Neuronal stem cell (in vitro differentiated cells): ENCODE data around the gene MAP4.

Source experiments
- DNase-seq: peaks from one replicate; pipeline ENCODE4 v3.0.0-alpha.2; 2013; ENCODE audit warnings: low spot score
- H2AFZ ChIP-seq: one replicate; pipeline ENCODE4 v1.6.1; 2013; ENCODE audit warnings: mild to moderate bottlenecking, low read length, inconsistent platforms
- H2AK5ac ChIP-seq: 2 replicates; pipeline ENCODE4 v1.6.1; 2013; ENCODE audit warnings: low read depth, mild to moderate bottlenecking, inconsistent platforms, low read length, moderate library complexity, mixed read lengths
- H2BK120ac ChIP-seq: 2 replicates; pipeline ENCODE4 v1.6.1; 2013; ENCODE audit warnings: low read depth, mild to moderate bottlenecking, inconsistent platforms, low read length, moderate library complexity, mixed read lengths
- H2BK12ac ChIP-seq: one replicate; pipeline ENCODE4 v1.6.1; 2013; ENCODE audit warnings: low read length, inconsistent platforms
- H2BK15ac ChIP-seq: 2 replicates; pipeline ENCODE4 v1.6.1; 2013; ENCODE audit warnings: mild to moderate bottlenecking, low read length, inconsistent platforms, mixed read lengths
- H2BK5ac ChIP-seq: one replicate; pipeline ENCODE4 v1.6.1; 2013; ENCODE audit warnings: inconsistent platforms, mild to moderate bottlenecking, low read length, moderate library complexity
- H3K14ac ChIP-seq: one replicate; pipeline ENCODE4 v1.6.1; 2013; ENCODE audit warnings: low read length, inconsistent platforms
- H3K18ac ChIP-seq: 2 replicates; pipeline ENCODE4 v1.6.1; 2013; ENCODE audit warnings: low read length, inconsistent platforms
- H3K23ac ChIP-seq: 2 replicates; pipeline ENCODE4 v1.6.1; 2013; ENCODE audit warnings: low read depth, mild to moderate bottlenecking, mixed read lengths, low read length, inconsistent platforms; ENCODE audit not compliant: poor library complexity
- H3K27ac ChIP-seq: replicated peaks from 3 replicates; pipeline ENCODE4 v1.5.1; 2013; ENCODE audit warnings: low read length, inconsistent platforms
- H3K27me3 ChIP-seq, 3 experiments: 2 replicates each; pipeline ENCODE4 v1.6.1; 2013; ENCODE audit warnings: low read length in 3 of 3, mild to moderate bottlenecking in 2 of 3, inconsistent platforms in 1 of 3, low read depth in 1 of 3, mixed read lengths in 1 of 3, moderate library complexity in 1 of 3; ENCODE audit not compliant: control insufficient read depth in 3 of 3, insufficient read depth in 3 of 3
- H3K36me3 ChIP-seq, 2 donors: replicated peaks in 1 of 2; 2 replicates each; pipeline ENCODE4 v1.6.1; 2013; ENCODE audit warnings: low read length in 2 of 2; ENCODE audit not compliant: control insufficient read depth in 2 of 2, insufficient read depth in 2 of 2
- H3K4ac ChIP-seq: 2 replicates; pipeline ENCODE4 v1.6.1; 2013; ENCODE audit warnings: inconsistent platforms, mild to moderate bottlenecking, low read length, moderate library complexity
- H3K4me1 ChIP-seq, 2 donors: 1 replicate in 1 of 2; 2 replicates in 1 of 2; pipeline ENCODE4 v1.6.1; 2013; ENCODE audit warnings: low read length in 2 of 2, low read depth in 1 of 2; ENCODE audit not compliant: control insufficient read depth in 2 of 2, insufficient read depth in 1 of 2
- H3K4me2 ChIP-seq: one replicate; pipeline ENCODE4 v1.6.1; 2013; ENCODE audit warnings: mild to moderate bottlenecking, low read length, inconsistent platforms; ENCODE audit not compliant: insufficient read depth, poor library complexity, severe bottlenecking
- H3K4me3 ChIP-seq, 2 donors: 2 replicates each; pipeline ENCODE4 v1.5.1; 2013; ENCODE audit warnings: low read length in 2 of 2, mild to moderate bottlenecking in 2 of 2, inconsistent platforms in 1 of 2, moderate library complexity in 1 of 2
- H3K79me1 ChIP-seq: one replicate; pipeline ENCODE4 v1.6.1; 2013; ENCODE audit warnings: low read depth, mild to moderate bottlenecking, inconsistent platforms, low read length, moderate library complexity
- H3K9ac ChIP-seq: one replicate; pipeline ENCODE4 v1.6.1; 2013; ENCODE audit warnings: mild to moderate bottlenecking, low read depth, low read length, inconsistent platforms; ENCODE audit not compliant: poor library complexity
- H3K9me3 ChIP-seq, 2 donors: replicated peaks in 1 of 2; 2 replicates each; pipeline versions ENCODE3 to v1.6.1; 2013; ENCODE audit warnings: low read length in 2 of 2, mild to moderate bottlenecking in 2 of 2, inconsistent platforms in 1 of 2, low read depth in 1 of 2, mixed read lengths in 1 of 2, moderate library complexity in 1 of 2; ENCODE audit not compliant: control insufficient read depth in 2 of 2, insufficient read depth in 1 of 2
- H4K8ac ChIP-seq: one replicate; pipeline ENCODE4 v1.6.1; 2013; ENCODE audit warnings: low read depth, mild to moderate bottlenecking, inconsistent platforms, low read length, moderate library complexity
- H4K91ac ChIP-seq: one replicate; pipeline ENCODE4 v1.6.1; 2013; ENCODE audit warnings: low read length, low read depth, mild to moderate bottlenecking, inconsistent platforms; ENCODE audit not compliant: poor library complexity
- WGBS, 2 donors: extraction: QIAGEN DNeasy Blood & Tissue Kit; methylation state at CpG; one replicate each; pipeline ENCODE4 v1.1.7; 2013; ENCODE audit warnings: missing lambda C conversion rate in 2 of 2, mixed read lengths in 1 of 2; ENCODE audit not compliant: insufficient read length in 2 of 2, insufficient replicate concordance in 1 of 2; ENCODE audit errors: extremely low coverage in 2 of 2; 5-methylcytosine and 5-hydroxymethylcytosine counted together

Gene MAP4

DNA sequence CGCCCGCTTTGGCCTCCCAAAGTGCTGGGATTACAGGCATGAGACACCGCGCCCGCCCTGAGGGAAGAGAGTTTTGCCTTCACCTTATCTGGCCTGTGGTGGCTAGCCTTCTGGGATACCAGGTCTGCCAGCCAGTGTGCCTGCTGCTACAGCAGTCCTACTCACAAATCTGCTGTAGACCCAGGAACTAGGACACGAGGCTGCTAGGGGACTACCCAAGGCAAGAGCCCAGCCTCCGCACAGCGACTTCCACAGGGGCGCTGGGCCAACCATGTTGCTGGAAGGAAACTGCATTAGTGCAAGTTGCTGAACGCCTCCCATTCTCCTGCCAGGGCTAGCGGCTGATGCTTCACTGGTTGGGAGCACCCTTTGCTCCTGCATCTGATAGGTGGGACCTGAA lies 159.5 kb downstream of the MAP4 start:
- Histone ChIP-seq H3K9ac (no peak overlapping the region), H3K9me3 (no peaks in the 10 kb centered on the region), H3K27me3 (no peaks in the 10 kb centered on the region), H3K79me1 (peaks cover 4% of the 10 kb centered on the region), H2BK15ac (no peak overlapping the region), H2BK12ac (no peak overlapping the region), H3K27ac (no peak overlapping the region), H2BK120ac (no peak overlapping the region), H3K23ac (no peak overlapping the region), H3K4me1 (no peaks in the 10 kb centered on the region), H2AFZ (no peak overlapping the region), H4K8ac (no peak overlapping the region), H3K4me3 (no peak overlapping the region), H3K14ac (no peak overlapping the region), H3K4ac (no peak overlapping the region), H2BK5ac (no peak overlapping the region), H4K91ac (no peak overlapping the region), H2AK5ac (no peak overlapping the region), H3K36me3 (peaks cover 37 to 88% of the 10 kb centered on the region in 2 donors), H3K4me2 (no peak overlapping the region), H3K18ac (no peak overlapping the region)
- no peak for DNase-seq
- no CpG with 5 or more reads among the region's 11 CpGs for whole genome bisulfite sequencing, 2 donors

DNA sequence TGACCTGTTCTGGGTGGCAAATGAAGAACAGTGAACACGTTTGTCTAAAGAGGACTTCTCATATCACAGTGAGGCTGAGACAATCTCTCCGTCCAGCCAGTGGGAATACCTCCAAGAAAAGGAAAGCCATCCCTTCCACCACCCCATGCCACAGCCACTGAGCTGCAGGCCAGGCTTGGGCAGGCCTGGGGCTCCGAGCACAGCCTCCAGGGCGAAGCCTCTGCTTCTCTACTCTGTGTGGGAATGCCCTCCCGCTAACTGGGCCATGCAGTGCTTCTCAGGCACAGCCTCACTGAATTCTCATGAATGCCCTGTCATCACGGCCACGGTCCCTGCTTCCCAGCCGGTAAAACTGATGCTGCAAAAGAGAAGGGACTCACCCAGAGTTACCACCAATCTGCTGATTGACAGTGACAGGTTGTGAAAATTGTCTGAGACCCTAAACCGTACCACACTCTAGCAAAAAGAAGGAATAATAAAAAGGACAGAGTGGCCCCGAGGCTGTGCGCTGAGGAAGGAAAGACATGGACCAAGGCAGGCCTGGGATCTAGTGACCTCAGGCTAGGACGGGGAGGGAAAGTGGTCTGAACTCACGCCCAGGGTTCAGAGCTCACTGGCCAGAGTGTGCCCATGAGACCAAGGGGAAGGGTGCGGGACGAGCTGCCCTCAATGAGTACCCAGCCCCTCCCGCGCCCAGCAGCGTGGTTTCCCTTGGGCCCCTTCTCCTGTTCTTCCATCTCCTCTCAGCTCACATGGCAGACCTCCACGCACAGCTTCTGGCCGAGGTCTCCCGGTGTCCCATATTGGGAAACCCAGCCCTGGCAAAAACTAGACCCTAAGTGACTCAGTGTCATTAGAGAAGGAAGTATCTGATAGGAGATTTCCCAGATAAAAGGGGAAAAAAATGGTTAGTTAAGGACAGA lies 160.5 kb downstream of the MAP4 start:
- no peak overlapping the region for H2BK15ac ChIP-seq
- no peak overlapping the region for H3K9ac ChIP-seq
- no peak for DNase-seq
- no peak overlapping the region for H3K4me3 ChIP-seq
- H2BK12ac ChIP-seq: no peak overlapping the region
- H4K91ac ChIP-seq: no peak overlapping the region
- H4K8ac ChIP-seq: no peak overlapping the region
- H2AFZ ChIP-seq: no peak overlapping the region
- H2BK120ac ChIP-seq: no peak overlapping the region
- H2AK5ac ChIP-seq: no peak overlapping the region
- no peaks in the 10 kb centered on the region for H3K9me3 ChIP-seq
- H3K4me1 ChIP-seq: no peaks in the 10 kb centered on the region
- H3K18ac ChIP-seq: no peak overlapping the region
- H3K4me2 ChIP-seq: no peak overlapping the region
- H3K36me3 ChIP-seq: peaks cover 44 to 93% of the 10 kb centered on the region in 2 donors
- peaks cover 4% of the 10 kb centered on the region for H3K79me1 ChIP-seq
- H2BK5ac ChIP-seq: no peak overlapping the region
- H3K23ac ChIP-seq: peak overlapping the region; percentile 46
- no peaks in the 10 kb centered on the region for H3K27me3 ChIP-seq
- no peak overlapping the region for H3K27ac ChIP-seq
- WGBS, 2 donors: no CpG with 5 or more reads among the region's 21 CpGs
- no peak overlapping the region for H3K14ac ChIP-seq
- H3K4ac ChIP-seq: no peak overlapping the region

DNA sequence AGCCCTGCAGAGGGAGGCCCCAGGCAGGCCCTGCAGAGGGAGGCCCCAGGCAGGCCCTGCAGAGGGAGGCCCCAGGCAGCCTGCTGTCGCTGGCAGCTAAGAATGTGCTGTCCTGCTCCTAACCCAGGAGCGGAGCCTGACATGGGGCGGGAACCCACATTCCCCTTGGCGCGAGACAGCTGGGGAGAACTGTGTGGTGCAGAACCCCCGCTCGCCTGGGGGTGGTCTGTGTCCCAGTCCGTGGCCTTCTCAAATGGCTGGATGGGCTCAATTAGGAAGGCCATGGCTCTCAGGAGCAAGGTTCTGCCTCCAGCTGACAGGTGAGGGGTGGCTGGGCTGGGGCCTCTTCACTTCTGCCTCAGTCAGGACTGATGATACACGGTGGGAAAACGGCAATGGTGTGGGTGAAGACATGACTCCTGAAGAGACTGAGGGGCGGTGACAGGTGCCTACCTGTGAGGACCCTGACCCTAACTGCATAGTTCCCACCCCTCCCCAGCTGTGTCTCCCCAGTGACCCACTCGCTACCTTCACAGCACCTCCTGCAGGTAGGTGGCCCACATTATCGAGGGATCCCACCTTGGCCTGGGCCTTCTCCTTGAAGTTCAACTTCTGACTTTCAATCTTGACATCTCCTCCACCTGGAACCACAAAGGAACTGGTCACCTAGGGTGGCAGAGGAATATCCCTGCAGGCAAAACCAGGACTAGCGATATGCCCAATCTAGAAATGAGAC lies 161.3 kb downstream of the MAP4 start:
- peaks cover 47 to 94% of the 10 kb centered on the region in 2 donors for H3K36me3 ChIP-seq
- H3K4ac ChIP-seq: no peak overlapping the region
- no peak overlapping the region for H2BK12ac ChIP-seq
- H2BK5ac ChIP-seq: no peak overlapping the region
- no peaks in the 10 kb centered on the region for H3K27me3 ChIP-seq
- H3K27ac ChIP-seq: no peak overlapping the region
- H2BK15ac ChIP-seq: no peak overlapping the region
- no peak overlapping the region for H2BK120ac ChIP-seq
- no peak overlapping the region for H2AK5ac ChIP-seq
- no peaks in the 10 kb centered on the region for H3K4me1 ChIP-seq
- no peak overlapping the region for H4K8ac ChIP-seq
- no peak overlapping the region for H4K91ac ChIP-seq
- WGBS, 2 donors: no CpG with 5 or more reads among the region's 14 CpGs
- H3K9ac ChIP-seq: no peak overlapping the region
- no peak overlapping the region for H3K14ac ChIP-seq
- DNase-seq: no peak
- H3K9me3 ChIP-seq: no peaks in the 10 kb centered on the region
- no peak overlapping the region for H3K4me3 ChIP-seq
- no peak overlapping the region for H2AFZ ChIP-seq
- no peak overlapping the region for H3K4me2 ChIP-seq
- no peak overlapping the region for H3K23ac ChIP-seq
- no peak overlapping the region for H3K18ac ChIP-seq
- peaks cover 4% of the 10 kb centered on the region for H3K79me1 ChIP-seq

DNA sequence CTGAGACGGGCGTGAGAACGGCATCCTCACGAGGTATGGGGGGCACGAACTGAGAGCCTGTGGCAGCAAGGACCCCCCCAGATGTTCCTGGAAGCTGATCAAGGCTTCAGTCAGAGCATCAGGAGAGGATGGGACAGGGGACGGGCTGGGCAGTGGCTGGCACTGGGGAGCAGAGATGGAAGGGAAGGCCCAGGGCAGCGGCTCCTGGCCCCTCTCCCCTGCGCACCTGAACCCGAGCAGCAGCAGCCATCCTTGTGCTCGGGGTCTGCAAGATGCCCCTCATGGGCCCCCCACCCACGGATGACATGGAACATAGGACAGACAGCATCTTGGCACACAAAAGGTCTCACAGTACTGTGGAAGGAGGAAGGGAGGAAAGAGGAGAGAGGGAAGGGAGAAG lies 161.9 kb downstream of the MAP4 start:
- H3K4me1 ChIP-seq: no peaks in the 10 kb centered on the region
- no peaks in the 10 kb centered on the region for H3K27me3 ChIP-seq
- WGBS, 2 donors: no CpG with 5 or more reads among the region's 11 CpGs
- no peak overlapping the region for H2AFZ ChIP-seq
- no peak for DNase-seq
- H2BK5ac ChIP-seq: no peak overlapping the region
- H3K27ac ChIP-seq: no peak overlapping the region
- no peak overlapping the region for H3K14ac ChIP-seq
- H4K91ac ChIP-seq: no peak overlapping the region
- H3K4me2 ChIP-seq: no peak overlapping the region
- peaks cover 4% of the 10 kb centered on the region for H3K79me1 ChIP-seq
- no peak overlapping the region for H2AK5ac ChIP-seq
- H3K9me3 ChIP-seq: no peaks in the 10 kb centered on the region
- no peak overlapping the region for H2BK12ac ChIP-seq
- no peak overlapping the region for H2BK120ac ChIP-seq
- H3K18ac ChIP-seq: no peak overlapping the region
- no peak overlapping the region for H3K4ac ChIP-seq
- H4K8ac ChIP-seq: no peak overlapping the region
- H3K36me3 ChIP-seq: peaks cover 52 to 94% of the 10 kb centered on the region in 2 donors
- no peak overlapping the region for H2BK15ac ChIP-seq
- H3K9ac ChIP-seq: no peak overlapping the region
- no peak overlapping the region for H3K23ac ChIP-seq
- no peak overlapping the region for H3K4me3 ChIP-seq
